IMR-90 (cell line): ENCODE measurements around the gene TRAPPC3. TPM values are rescaled to one million over a fixed set of nuclear protein-coding genes. Genes with fewer than 3 reads are reported as not detected.

Source experiments
- ATAC-seq: fragments of 200-7000 bp; cut with Tn5 transposase; 2 replicates; pipeline ENCODE4 v1.9.1; 2020; ENCODE audit warnings: low read depth, mild to moderate bottlenecking, moderate library complexity
- BruUV-seq: library from RNA; stranded (reverse); fragments of 400-500 nt; replicated peaks from 2 replicates; lab custom pipeline; 2021; lab: Mats Ljungman, UMichigan
- CTCF ChIA-PET: fragments of 300-600 bp; formaldehyde crosslinking; extraction: SDS; loops from one replicate; lab custom pipeline; 2021; ENCODE audit warnings: antibody characterized with exemption; lab: Yijun Ruan, JAX
- POLR2A ChIA-PET: fragments of 300-600 bp; sonication (Branson Sonifier 250); formaldehyde crosslinking; loops from one replicate; lab custom pipeline; 2022; ENCODE audit warnings: antibody characterized with exemption; ENCODE audit not compliant: unreplicated experiment; lab: Charles Lee
- DNase-seq: peaks from one replicate; pipeline ENCODE4 v3.0.0; 2013
- H2AFZ ChIP-seq: replicated peaks from 2 replicates; pipeline ENCODE3; 2013; ENCODE audit warnings: low read length, mild to moderate bottlenecking; ENCODE audit not compliant: poor library complexity
- H2AK5ac ChIP-seq: 2 replicates; pipeline ENCODE4 v1.6.1; 2013; ENCODE audit warnings: low read depth, low read length, inconsistent platforms
- H2AK9ac ChIP-seq: replicated peaks from 2 replicates; pipeline ENCODE3; 2013; ENCODE audit warnings: mild to moderate bottlenecking, low read depth, low read length, moderate library complexity; ENCODE audit not compliant: poor library complexity
- H2BK120ac ChIP-seq: 2 replicates; pipeline ENCODE4 v1.6.1; 2013; ENCODE audit warnings: low read depth, low read length, inconsistent platforms
- H2BK15ac ChIP-seq: 3 replicates; pipeline ENCODE4 v1.6.1; 2013; ENCODE audit warnings: low read depth, low read length, inconsistent platforms
- H2BK20ac ChIP-seq: 2 replicates; pipeline ENCODE4 v1.6.1; 2013; ENCODE audit warnings: low read depth, mild to moderate bottlenecking, inconsistent platforms, low read length, moderate library complexity
- H2BK5ac ChIP-seq: 2 replicates; pipeline ENCODE4 v1.6.1; 2013; ENCODE audit warnings: mild to moderate bottlenecking, low read depth, low read length, inconsistent platforms; ENCODE audit not compliant: poor library complexity, severe bottlenecking
- H3K14ac ChIP-seq: replicated peaks from 2 replicates; pipeline ENCODE4 v1.6.1; 2013; ENCODE audit warnings: low read depth, low read length, inconsistent platforms
- H3K18ac ChIP-seq: 2 replicates; pipeline ENCODE4 v1.6.1; 2013; ENCODE audit warnings: low read depth, low read length, control low read depth
- H3K23ac ChIP-seq: 2 replicates; pipeline ENCODE4 v1.6.1; 2013; ENCODE audit warnings: low read depth, low read length, inconsistent platforms
- H3K27ac ChIP-seq: 2 replicates; pipeline ENCODE4 v1.5.1; 2013; ENCODE audit warnings: mild to moderate bottlenecking, control low read depth, low read length; ENCODE audit not compliant: insufficient read depth
- H3K27me3 ChIP-seq: 2 replicates; pipeline ENCODE4 v1.6.1; 2013; ENCODE audit warnings: low read length; ENCODE audit not compliant: control insufficient read depth, insufficient read depth
- H3K36me3 ChIP-seq: 2 replicates; pipeline ENCODE4 v1.6.1; 2013; ENCODE audit warnings: low read length, mixed read lengths; ENCODE audit not compliant: control insufficient read depth, insufficient read depth
- H3K4ac ChIP-seq: 2 replicates; pipeline ENCODE4 v1.6.1; 2013; ENCODE audit warnings: low read depth, low read length, inconsistent platforms
- H3K4me1 ChIP-seq: 2 replicates; pipeline ENCODE4 v1.6.1; 2013; ENCODE audit warnings: low read length, mixed read lengths; ENCODE audit not compliant: control insufficient read depth, insufficient read depth
- H3K4me2 ChIP-seq: 2 replicates; pipeline ENCODE4 v1.6.1; 2013; ENCODE audit warnings: low read depth, mild to moderate bottlenecking, control low read depth, low read length, moderate library complexity
- H3K4me3 ChIP-seq: 2 replicates; pipeline ENCODE4 v1.5.1; 2013; ENCODE audit warnings: low read depth, mild to moderate bottlenecking, control low read depth, low read length, moderate library complexity; ENCODE audit not compliant: insufficient read depth
- H3K56ac ChIP-seq: 2 replicates; pipeline ENCODE4 v1.6.1; 2013; ENCODE audit warnings: low read length, inconsistent platforms; ENCODE audit not compliant: insufficient read depth; ENCODE audit errors: extremely low read depth
- H3K79me1 ChIP-seq, 2 experiments: 2 replicates each; pipeline ENCODE4 v1.6.1; 2013; ENCODE audit warnings: low read length in 2 of 2, inconsistent platforms in 1 of 2, low read depth in 1 of 2
- H3K9ac ChIP-seq: 2 replicates; pipeline ENCODE4 v1.6.1; 2013; ENCODE audit warnings: low read depth, low read length, control low read depth
- H3K9me1 ChIP-seq: 2 replicates; pipeline ENCODE4 v1.6.1; 2013; ENCODE audit warnings: low read length, inconsistent platforms; ENCODE audit not compliant: insufficient read depth
- H3K9me3 ChIP-seq: 2 replicates; pipeline ENCODE4 v1.6.1; 2013; ENCODE audit warnings: low read length; ENCODE audit not compliant: control insufficient read depth, insufficient read depth
- H4K20me1 ChIP-seq: 2 replicates; pipeline ENCODE4 v1.6.1; 2013; ENCODE audit warnings: low read length, inconsistent platforms; ENCODE audit not compliant: insufficient read depth
- H4K5ac ChIP-seq: 2 replicates; pipeline ENCODE4 v1.6.1; 2013; ENCODE audit warnings: mild to moderate bottlenecking, low read depth, low read length, control low read depth
- H4K8ac ChIP-seq, 2 experiments: 2 replicates each; pipeline ENCODE4 v1.6.1; 2013; ENCODE audit warnings: low read depth in 2 of 2, low read length in 2 of 2, control low read depth in 1 of 2, inconsistent platforms in 1 of 2
- H4K91ac ChIP-seq: 2 replicates; pipeline ENCODE4 v1.6.1; 2013; ENCODE audit warnings: low read depth, low read length, inconsistent platforms; ENCODE audit not compliant: insufficient read depth
- BHLHE40 ChIP-seq: fragments of 150-350 bp; IDR thresholded peaks from 2 replicates; pipeline ENCODE4 v1.6.1; 2016; ENCODE audit warnings: mild to moderate bottlenecking, low read depth, low read length
- CEBPB ChIP-seq: IDR thresholded peaks from 2 replicates; pipeline ENCODE4 v1.6.1; 2012; ENCODE audit warnings: low read depth, low read length, improper control_type of control experiment
- CHD1 ChIP-seq: IDR thresholded peaks from 2 replicates; pipeline ENCODE4 v1.6.1; 2012; ENCODE audit warnings: low read depth, low read length, improper control_type of control experiment
- CTCF ChIP-seq: conservative IDR thresholded peaks from 2 replicates; pipeline ENCODE4 v1.5.1; 2012; ENCODE audit warnings: mild to moderate bottlenecking, low read depth, low read length, improper control_type of control experiment
- ELK1 ChIP-seq: fragments of 150-350 bp; IDR thresholded peaks from 2 replicates; pipeline ENCODE4 v1.6.1; 2016; ENCODE audit warnings: low read depth, mild to moderate bottlenecking, low read length, moderate library complexity, borderline replicate concordance
- FOS ChIP-seq: fragments of 150-350 bp; IDR thresholded peaks from 2 replicates; pipeline ENCODE4 v1.6.1; 2016; ENCODE audit warnings: low read depth, low read length
- MAFK ChIP-seq: IDR thresholded peaks from 2 replicates; pipeline ENCODE4 v1.6.1; 2012; ENCODE audit warnings: low read depth, low read length, improper control_type of control experiment
- MAZ ChIP-seq: IDR thresholded peaks from 2 replicates; pipeline ENCODE4 v1.6.1; 2012; ENCODE audit warnings: low read depth, mild to moderate bottlenecking, low read length, improper control_type of control experiment, moderate library complexity, borderline replicate concordance
- MXI1 ChIP-seq: IDR thresholded peaks from 2 replicates; pipeline ENCODE4 v1.6.1; 2012; ENCODE audit warnings: low read depth, mild to moderate bottlenecking, low read length, moderate library complexity, borderline replicate concordance
- NFE2L2 ChIP-seq: fragments of 150-350 bp; IDR thresholded peaks from 2 replicates; pipeline ENCODE4 v1.6.1; 2016; ENCODE audit warnings: low read depth, mild to moderate bottlenecking, low read length
- POLR2A ChIP-seq: IDR thresholded peaks from 2 replicates; pipeline ENCODE4 v1.6.1; 2012; ENCODE audit warnings: mild to moderate bottlenecking, low read depth, low read length
- RAD21 ChIP-seq: IDR thresholded peaks from 2 replicates; pipeline ENCODE4 v1.6.1; 2012; ENCODE audit warnings: low read length, improper control_type of control experiment
- RCOR1 ChIP-seq: IDR thresholded peaks from 2 replicates; pipeline ENCODE4 v1.6.1; 2012; ENCODE audit warnings: mild to moderate bottlenecking, low read length, improper control_type of control experiment; ENCODE audit not compliant: insufficient replicate concordance
- RFX5 ChIP-seq: IDR thresholded peaks from 2 replicates; pipeline ENCODE4 v1.8.0; 2012; ENCODE audit warnings: low read depth, mild to moderate bottlenecking, low read length, moderate library complexity
- USF2 ChIP-seq: fragments of 150-350 bp; IDR thresholded peaks from 2 replicates; pipeline ENCODE4 v1.6.1; 2017; ENCODE audit warnings: mild to moderate bottlenecking, antibody characterized with exemption, low read length, low read depth
- WGBS, 2 experiments: methylation state at CpG; one replicate each; pipeline versions ENCODE4 v1.1.5 to v1.1.7; 2013; ENCODE audit warnings: missing lambda C conversion rate in 2 of 2; ENCODE audit not compliant: insufficient read length in 1 of 2; ENCODE audit errors: extremely low coverage in 2 of 2; 5-methylcytosine and 5-hydroxymethylcytosine counted together
- dilution Hi-C: fragments of 300-500 bp; cut with HindIII; formaldehyde crosslinking; loops from one replicate; pipeline ENCODE4 v1.14.3; 2018; ENCODE audit warnings: low sequenced_read_pairs; ENCODE audit not compliant: unreplicated experiment
- in situ Hi-C: fragments of 300-500 bp; cut with MboI; formaldehyde crosslinking; loops from 3 replicates; pipeline ENCODE4 v1.14.3; 2019; ENCODE audit warnings: low sequenced_read_pairs, inconsistent platforms, mixed read lengths
- intact Hi-C: fragments of 100-400 bp; cut with micrococcal nuclease; formaldehyde crosslinking; loops from 2 replicates; pipeline ENCODE4 v1.10.0; 2022
- polyA plus RNA-seq, 3 experiments: library from polyadenylated mRNA; depleted of rRNA; stranded (reverse); fragments of >200 nt; gene quantifications; 2 replicates each; pipeline ENCODE4 v1.2.3, GENCODE V29; 2012; ENCODE audit warnings: low replicate concordance in 1 of 3
- total RNA-seq: library from RNA; depleted of rRNA; stranded (reverse); fragments of >200 nt; gene quantifications from 2 replicates; pipeline ENCODE4 v1.2.3, GENCODE V29; 2012

TRAPPC3 gene
- total and polyA plus RNA-seq, 2 of the 4 experiments (the other 2 are of a cell fraction): 76.0 to 77.8 TPM

GRCh38 chr1:36091698-36092097 lies 57.6 kb downstream of the TRAPPC3 start:
- H3K4me3 ChIP-seq: no peak overlapping the region
- H3K4me2 ChIP-seq: no peak overlapping the region
- WGBS, 2 experiments: 89% methylated on average over 4 of the region's 13 CpGs; no CpG with 5 or more reads in 1 of the 2 experiments
- DNase-seq (no peak), ATAC-seq (no peak)
- dilution Hi-C loops (no loop called here), intact Hi-C loops (no loop called here), in situ Hi-C loops (no loop called here)
- no peak overlapping the region for H2AFZ ChIP-seq
- no peaks in the 10 kb centered on the region for H3K9me3 ChIP-seq
- peaks cover 2% of the 10 kb centered on the region; the same call in 1 of the 2 replicates for H3K4me1 ChIP-seq
- peaks cover 5% of the 10 kb centered on the region; the same call in 1 of the 2 replicates for H3K9me1 ChIP-seq
- CTCF ChIA-PET: interaction anchor here (0.6 kb wide), 1 partner anchor 121 kb away, joined by 3 read pairs; no protein-coding TSS in a partner anchor
- no peak overlapping the region for H3K27ac ChIP-seq
- H4K5ac ChIP-seq: no peak overlapping the region
- H2AK9ac ChIP-seq: no peak overlapping the region
- no peak overlapping the region for H2BK120ac ChIP-seq
- H3K23ac ChIP-seq: no peak overlapping the region
- peaks cover 35% of the 10 kb centered on the region for H3K36me3 ChIP-seq
- no peak overlapping the region for H4K8ac ChIP-seq
- no TSS peak for BruUV-seq
- H3K4ac ChIP-seq: no peak overlapping the region
- no peak for TF ChIP-seq NFE2L2
- TF ChIP-seq CTCF: no peak
- TF ChIP-seq CEBPB: no peak
- no peak for TF ChIP-seq RAD21
- TF ChIP-seq MXI1: no peak
- no peak for TF ChIP-seq FOS
- TF ChIP-seq MAZ: no peak
- no peak for TF ChIP-seq BHLHE40
- no peak for TF ChIP-seq CHD1
- no peak for TF ChIP-seq RCOR1
- no peak for TF ChIP-seq USF2
- TF ChIP-seq MAFK: no peak
- TF ChIP-seq ELK1: no peak
- TF ChIP-seq RFX5: no peak
- no peak for TF ChIP-seq POLR2A
- no peaks in the 10 kb centered on the region for H3K27me3 ChIP-seq
- H3K18ac ChIP-seq: no peak overlapping the region
- peaks cover 7% of the 10 kb centered on the region; the same call in 1 of the 2 replicates for H4K20me1 ChIP-seq
- H2BK5ac ChIP-seq: no peak overlapping the region
- H2AK5ac ChIP-seq: no peak overlapping the region
- H3K56ac ChIP-seq: no peak overlapping the region
- no peak overlapping the region for H4K91ac ChIP-seq
- no peak overlapping the region for H2BK20ac ChIP-seq
- POLR2A ChIA-PET: no interaction called here
- H3K14ac ChIP-seq: no peak overlapping the region
- no peak overlapping the region for H2BK15ac ChIP-seq
- peaks cover 38 to 47% of the 10 kb centered on the region in 2 experiments for H3K79me1 ChIP-seq
- no peak overlapping the region for H3K9ac ChIP-seq
